ENCODE data around the gene QRFP.
A peak's percentile ranks its signal among the peaks of the same experiment; 100 is the strongest.
"Not testable (repeated sequence)": the region's sequence is repeated elsewhere in the genome, so short reads cannot be mapped to it uniquely, and the experiment has no call there.

The QRFP gene

DNA sequence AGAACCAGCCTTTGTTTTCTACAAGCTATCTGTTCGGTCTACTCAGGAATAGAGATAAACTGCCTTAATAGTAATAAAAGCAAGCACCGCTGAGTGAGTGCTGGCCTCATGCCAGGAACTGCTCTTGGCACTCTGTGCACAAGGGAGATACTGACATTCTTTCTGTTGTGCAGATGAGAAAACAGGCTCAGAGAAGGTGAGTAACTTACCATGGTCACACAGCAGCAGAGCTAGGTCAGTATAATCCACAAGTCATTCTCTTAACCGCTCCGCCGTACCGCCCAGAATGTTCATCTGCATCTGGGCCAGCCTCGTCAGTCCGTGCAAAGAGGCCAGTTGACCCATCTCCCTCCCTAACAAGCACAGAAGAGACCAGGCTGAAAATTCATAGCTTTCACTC lies 27.4 kb downstream of the QRFP start:
- DNase-seq: no peak

DNA sequence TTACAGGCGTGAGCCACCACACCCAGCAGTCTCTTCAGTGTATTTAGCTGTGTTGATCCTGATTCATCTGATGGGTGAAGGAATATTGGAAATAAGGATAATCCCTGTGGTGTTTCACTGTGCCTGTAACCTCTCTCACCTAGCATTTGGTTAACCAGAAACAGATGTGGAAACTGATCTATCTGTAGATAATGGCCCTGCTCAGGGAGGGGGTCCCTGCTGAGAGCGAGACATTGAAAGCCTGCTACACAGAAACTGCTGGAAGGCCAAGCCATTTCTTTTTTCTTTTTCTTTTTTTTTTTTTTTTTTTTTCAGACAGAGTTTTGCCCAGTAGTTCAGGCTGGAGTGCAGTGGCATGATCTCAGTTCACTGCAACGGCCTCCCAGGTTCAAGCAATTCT lies 28.4 kb downstream of the QRFP start:
- no peak for DNase-seq

DNA sequence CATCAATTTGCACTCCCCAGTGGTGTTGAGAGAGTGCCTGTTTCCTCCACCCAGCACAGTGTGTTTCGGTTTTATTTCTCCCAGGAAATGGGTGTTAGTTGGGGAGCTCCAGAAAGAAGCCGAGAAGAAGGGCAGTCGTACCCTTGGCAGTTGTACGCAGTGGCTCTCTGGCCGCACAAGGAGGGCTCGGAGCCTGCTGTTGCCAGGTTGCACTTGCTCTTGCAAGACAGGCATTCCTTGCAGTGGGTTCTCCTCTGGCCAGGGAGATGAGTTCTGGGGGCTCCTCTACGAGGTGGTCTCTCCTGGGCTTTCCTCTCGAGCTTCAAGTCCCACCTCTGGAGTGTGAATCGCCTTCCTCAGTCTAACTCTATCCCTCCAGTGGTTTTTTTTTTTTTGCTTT lies 29.1 kb downstream of the QRFP start:
- no peak for DNase-seq

DNA sequence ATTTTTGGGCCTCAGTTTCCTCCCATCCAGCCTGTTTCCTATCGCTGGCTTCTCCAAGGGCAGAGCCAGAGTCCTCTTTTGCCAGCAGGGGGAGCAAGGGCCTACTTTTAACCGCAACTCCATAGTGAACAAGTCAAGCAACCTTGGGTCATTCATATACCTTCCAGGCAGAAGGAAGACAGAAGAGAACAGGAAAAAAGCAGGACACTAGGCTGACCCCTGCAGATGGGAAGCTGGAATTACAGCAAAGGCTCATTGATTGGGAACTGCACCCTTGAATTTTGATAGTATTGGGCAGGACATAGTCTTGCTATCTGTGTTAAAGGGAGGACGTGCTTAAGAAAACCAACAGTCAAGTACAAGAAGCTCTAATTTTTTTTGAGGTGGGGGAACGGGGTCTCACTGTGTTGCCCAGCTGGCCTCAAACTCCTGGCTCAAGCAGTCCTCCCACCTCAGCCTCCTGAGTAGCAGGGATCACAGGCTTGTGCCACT lies 30.1 kb downstream of the QRFP start:
- DNase-seq: peak; percentile 24

DNA sequence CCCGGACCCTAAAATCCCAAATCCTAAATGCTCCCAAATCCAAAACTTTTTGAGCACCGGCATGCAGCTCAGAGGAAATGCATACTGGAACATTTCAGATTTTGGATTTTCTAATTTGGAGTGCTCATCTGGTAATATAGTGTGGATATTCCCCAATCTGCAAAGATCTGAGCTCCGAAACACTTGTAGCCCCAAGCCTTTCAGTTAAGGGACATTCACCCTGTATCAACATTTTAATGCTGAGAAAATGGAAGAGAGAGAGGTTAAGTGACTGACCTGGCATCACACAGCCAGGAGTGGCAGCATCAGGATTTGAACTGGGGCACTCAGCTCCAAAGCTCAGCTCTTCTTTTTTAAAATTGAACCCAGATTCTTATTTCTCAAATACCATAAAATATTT lies 30.7 kb downstream of the QRFP start:
- DNase-seq: no peak

DNA sequence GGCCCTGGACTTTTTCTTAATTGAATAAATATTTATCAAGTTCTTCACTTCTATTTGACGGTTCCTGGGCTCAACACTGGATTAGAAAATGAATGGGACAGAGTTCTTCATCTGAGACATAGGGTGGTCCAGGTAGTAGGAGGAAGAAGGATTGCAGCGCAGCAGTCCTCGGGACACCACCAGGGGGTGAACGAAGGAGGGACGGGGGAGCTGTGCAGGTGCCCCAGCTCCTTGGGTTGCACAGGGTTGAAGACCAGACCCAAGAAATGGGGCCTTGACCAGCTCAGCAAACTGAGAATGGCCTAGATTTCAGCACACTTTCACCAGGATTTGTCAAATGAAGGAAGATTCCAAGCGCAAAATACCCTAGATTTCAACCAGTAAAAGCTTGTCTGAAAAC lies 32.1 kb downstream of the QRFP start:
- DNase-seq: no peak

DNA sequence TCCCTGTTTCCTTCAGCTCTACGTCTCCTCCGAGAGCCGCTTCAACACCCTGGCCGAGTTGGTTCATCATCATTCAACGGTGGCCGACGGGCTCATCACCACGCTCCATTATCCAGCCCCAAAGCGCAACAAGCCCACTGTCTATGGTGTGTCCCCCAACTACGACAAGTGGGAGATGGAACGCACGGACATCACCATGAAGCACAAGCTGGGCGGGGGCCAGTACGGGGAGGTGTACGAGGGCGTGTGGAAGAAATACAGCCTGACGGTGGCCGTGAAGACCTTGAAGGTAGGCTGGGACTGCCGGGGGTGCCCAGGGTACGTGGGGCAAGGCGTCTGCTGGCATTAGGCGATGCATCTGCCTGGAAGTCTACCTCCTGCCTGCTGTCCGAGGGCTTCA lies 33.9 kb downstream of the QRFP start:
- DNase-seq: no peak

DNA sequence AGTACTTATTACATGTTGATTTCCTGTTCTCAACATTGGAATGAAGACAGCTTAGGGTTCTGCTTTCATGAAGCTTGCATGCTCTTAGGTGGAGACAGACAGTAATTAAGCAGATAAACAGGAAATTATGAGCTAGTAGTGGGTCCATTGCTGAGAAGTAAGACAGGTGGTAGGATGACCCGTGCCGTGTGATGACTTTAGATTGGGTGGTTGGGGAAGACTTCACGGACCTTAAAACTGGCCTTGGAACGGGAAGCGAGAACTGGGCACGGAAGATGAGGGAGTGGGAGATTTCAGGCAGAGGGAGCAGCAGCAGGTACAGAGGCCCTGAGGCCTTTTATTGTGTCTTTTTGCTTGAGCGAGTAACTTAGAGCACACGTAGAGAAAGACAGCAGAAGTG lies 34.4 kb downstream of the QRFP start:
- DNase-seq: no peak

DNA sequence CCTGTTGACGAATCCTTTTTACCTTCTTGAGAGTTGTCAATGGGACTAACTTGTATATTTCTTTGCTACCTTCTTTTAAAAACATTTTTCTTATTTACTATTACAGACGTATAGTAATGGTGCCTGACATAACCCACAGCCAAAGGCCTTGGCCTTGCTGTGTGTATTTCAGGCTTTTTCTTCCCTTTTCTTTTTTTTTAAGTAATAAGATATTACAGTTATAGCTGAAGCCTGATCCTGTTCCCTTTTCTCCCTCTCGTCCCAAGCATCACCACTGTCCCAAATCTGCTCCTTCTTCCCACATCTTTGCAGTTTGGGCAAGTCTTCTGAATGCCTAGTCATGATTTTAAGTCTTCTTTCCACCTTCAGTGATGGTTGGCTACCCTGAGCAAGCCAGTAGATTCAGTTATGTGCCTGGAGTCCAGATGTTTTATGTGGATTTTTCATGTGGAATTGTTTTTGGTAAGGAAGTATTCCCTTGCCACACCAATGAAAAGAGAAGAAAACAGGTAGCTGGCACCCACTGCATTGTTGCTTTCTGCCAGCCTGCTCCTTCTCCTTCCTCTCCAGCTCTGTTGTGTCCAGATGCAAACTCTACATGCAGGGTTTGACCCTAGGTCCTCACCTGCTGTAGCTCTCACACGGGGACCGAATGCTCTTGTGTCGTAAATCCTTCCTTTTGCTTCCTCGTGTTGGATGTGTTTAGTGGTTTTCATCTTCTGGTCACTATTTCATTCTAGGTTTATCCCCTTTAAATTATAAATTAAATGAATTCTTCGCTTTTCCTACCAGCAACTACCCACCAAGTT lies 35.0 kb downstream of the QRFP start:
- DNase-seq: no peak

DNA sequence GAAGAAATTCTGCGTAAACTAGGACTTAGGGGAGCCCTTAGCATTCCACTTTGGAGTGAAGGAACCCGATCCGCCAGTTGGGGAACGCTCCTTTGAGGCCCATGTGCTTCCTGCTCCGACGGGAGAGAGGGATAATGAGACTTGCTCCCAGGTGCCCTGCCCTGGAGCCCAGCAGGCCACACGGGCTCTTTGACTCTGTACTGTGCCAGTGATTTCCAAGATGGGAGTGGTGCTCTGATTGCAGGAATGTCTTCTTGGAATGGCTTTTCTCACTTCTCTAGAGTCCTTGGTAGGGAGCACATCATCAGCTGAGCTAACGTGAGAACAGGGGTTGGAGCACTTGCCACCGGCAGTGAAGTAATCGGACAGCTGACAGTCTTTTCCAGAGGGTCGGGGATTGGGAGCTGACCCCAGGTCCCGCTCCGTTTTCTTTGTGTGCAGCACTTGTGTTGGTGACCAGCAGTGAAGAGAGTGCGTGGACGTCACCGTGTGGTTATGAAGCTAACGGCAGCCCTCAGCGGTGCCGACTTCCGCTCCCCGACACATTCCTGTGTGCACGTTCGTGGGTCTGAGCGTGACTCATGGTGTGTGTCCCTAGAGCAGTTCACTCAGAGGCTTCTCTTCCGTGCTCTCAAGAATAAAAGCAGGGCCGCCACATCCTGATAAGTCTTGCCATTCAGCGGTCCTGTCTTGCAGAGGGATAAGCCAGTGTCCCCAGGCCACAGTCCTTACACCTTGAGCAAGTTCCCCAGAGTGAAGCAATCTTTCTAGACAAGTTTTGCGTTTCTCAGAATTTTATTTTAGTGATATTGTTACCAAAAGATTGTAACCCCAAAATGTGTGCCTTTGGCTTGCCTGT lies 35.9 kb downstream of the QRFP start:
- DNase-seq: no peak

DNA sequence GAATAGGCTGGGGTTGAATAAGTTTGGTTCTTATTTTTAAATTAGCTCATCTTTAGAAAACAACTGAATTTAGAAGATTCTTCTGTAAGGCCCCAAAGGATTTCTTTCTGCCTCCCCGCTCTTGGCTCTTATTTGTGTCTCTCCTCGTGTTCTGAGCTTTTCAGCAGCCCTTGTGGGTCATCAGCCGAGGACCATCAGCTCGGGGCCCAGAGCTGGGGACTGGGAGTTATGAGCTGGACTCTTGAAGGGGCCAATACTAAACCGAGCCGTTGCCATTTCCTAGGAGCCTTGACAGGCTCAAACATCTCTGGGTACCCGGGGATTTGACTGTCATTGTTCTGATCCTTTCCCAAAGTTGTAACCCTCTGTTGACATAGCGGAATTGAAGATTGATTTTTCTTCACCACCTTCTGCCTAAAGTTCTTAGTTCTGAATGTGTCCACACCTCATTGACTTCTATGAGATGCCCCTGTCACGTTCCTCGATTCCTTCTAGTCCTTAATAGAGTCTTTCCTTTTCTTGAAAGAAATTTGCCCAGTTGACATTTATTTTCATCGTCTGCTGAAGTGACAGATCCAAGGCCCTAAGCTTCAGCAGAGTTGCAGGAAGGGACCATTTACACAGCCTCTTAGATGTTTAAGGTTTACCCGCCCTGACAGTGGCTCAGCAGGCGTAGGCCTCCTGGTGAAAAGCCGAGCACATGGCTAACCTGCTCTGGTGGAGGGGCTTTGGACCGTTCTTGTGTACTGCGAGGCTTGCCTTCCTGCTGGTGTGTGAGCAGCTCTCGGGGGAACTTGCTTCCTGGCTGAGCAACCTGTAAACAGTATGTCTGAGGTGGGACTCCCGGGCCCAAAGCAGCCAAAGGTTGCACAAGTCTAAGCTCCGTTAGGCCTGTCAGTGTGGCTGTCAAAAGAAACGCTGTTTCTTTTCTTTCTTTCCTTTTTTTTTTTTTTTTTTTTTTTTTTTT lies 37.6 kb downstream of the QRFP start:
- no peak for DNase-seq

DNA sequence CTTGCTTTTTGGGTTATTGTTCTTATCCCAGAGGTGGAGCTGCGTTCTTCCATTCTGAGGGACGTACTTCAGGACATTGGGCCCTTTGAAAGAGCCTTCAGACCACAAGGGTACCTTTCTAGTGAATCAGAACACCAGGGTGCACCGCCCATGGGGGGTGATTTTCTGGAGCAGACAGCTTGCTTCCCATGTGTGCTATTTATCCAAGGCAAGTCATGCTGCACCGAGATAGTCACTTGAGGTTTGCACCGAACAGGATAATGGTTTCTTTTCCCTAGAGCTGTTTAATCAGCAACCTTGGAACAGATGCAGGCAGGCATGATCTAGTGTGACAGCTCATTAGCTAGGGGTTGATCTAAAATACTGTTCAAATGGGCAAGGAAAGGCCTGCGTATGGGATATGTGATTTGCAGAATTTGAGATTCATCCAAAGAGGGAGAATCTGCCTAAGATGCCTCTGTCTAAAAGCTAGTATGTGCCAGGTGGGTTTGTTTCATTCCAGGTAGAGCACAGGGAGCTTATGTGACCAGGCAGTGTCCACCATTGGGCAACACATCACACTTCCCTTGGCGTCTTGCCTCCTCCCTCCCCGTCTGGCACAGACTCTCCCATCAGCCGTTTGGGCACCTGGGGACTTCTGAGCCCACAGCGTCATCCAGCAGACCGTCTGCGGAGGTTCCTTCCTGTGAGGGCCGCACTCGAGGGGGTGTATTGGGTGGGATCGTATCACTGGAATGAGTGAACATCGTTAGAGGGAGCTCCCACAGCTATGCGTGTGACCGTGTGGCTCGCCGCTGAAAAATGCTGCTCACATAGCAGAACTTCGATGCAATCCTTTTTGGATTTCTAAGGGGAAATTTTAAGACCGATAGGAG lies 38.5 kb downstream of the QRFP start:
- no peak for DNase-seq

DNA sequence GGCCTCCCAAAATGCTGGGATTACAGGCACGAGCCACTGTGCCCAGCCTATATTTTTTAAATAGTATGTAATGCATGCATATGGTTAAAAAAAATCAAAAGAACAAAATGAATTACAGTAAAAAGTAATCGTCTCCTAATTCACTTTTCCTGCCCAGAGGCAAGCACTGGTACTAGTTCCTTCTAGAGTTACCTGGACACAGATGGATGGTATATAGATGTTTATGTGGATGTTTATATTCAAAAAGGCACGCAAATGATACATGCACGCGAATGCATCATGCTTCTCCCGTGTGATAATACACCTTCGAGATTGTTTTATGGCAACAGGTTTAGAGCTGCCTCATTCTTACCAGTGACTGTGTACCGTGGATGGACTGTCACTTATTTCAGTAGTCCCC lies 40.1 kb downstream of the QRFP start:
- DNase-seq: no peak

DNA sequence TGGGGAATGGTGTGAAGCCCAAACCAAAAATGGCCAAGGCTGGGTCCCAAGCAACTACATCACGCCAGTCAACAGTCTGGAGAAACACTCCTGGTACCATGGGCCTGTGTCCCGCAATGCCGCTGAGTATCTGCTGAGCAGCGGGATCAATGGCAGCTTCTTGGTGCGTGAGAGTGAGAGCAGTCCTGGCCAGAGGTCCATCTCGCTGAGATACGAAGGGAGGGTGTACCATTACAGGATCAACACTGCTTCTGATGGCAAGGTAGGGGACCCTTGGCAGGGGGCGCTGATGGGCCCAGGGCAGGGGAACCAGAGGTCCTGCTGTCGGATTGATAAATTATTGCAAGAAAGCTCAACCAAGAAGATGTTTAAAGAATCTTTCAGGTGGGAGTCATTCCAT lies 41.8 kb downstream of the QRFP start:
- no peak for DNase-seq

DNA sequence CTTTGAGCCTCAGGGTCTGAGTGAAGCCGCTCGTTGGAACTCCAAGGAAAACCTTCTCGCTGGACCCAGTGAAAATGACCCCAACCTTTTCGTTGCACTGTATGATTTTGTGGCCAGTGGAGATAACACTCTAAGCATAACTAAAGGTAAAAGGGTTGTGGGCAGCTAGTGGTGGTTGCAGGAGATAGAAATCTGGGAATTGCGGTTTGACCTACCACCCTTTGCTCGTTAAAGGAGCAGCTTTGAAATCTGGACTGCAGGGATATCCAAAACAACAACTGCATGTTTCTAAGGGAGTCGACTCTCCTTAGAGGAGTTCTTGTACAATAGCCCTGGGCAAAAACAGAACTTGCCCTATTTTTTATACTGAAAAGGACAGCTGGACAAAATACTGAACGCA lies 42.5 kb downstream of the QRFP start:
- DNase-seq: no peak

DNA sequence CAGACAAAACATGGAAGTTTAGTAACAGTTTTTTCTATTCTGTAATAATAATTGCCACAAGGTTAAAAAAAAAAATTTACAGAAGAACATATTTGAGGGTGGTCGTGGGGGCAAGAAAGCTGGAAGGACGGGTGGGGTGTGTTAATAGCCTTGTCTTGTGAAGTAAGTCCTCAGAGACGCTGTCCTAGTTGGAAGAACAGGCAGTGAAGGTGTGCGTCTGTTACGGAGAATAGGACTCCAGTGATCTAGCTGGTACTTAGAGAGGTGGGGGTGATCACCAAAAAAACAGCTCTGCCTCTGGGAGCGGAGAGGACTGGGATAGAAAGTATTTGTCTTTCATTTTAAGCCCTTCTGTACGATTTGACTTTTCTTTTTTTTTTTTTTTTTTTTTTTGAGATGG lies 43.8 kb downstream of the QRFP start:
- no peak for DNase-seq

DNA sequence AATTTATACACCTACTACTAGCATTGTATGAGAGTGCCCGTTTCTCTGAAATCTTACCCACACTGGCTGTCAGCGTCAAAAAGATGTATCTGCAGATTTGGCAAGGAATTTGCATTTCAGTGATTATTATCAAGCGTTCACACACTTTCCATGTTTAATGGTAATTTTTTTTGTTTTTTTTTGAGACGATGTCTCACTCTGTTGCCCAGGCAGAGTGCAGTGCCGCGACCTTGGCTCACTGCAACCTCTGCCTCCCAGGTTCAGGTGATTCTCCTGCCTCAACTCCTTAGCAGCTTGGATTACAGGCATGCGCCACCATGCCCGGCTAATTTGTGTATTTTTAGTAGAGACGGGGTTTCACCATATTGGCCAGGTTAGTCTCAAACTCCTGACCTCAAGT lies 47.3 kb downstream of the QRFP start:
- DNase-seq: no peak

DNA sequence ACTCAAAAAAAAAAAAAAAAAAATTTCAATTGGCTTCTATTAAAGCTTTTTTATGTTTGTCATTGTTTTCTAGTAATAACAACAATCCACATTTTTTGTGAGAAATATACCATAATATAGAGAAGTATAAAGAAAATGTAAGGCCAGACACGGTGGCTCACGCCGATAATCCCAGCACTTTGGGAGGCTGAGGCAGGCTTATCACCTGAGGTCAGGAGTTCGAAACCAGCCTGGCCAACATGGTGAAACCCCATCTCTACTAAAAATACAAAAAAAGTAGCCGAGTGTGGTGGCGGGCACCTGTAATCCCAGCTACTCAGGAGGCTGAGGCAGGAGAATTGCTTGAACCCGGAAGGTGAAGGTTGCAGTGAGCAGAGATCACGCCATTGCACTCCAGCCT lies 48.1 kb downstream of the QRFP start:
- not testable (repeated sequence) for DNase-seq

DNA sequence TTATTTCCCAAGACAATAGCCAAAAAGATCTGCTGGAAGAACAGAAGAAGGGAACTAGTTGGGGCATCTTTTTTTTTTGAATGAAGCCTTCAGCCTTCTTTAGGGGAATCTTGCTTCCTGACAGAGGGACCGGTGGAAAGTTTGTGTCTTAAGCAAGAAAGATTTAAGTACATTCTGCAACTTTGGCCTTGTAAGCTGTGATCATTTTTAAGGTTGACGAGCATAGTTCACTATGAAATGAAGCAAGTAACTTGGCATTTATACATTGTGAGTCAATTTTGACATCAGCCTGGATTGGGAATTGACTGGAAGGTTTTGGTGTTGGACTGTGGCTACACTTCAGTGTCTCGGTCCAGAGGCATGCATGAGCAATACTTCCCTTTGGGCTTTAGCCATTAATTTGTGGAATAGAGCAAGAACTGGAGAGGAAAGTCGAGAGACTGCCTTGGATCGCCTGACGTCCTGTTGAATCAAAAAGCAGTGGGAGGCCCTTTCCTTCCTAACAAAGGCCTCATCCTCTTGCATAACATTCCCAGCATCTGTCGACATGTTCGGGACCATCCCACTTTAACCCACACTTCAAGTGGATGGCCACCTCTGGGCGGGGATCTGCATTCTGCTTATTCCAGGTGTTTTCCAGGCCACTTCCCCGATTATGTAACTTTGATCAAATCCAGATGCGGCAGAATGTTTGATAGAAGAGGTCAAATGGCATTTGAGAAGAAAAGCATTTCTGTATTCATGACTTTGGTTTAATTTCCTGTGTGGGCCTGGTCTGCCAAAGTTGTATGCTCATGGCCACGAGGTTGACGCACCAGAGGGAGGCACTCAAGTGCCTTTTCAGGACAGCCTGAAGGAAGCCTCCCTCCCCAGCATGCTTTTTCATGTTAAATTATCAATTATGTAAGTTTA lies 49.0 kb downstream of the QRFP start:
- no peak for DNase-seq

DNA sequence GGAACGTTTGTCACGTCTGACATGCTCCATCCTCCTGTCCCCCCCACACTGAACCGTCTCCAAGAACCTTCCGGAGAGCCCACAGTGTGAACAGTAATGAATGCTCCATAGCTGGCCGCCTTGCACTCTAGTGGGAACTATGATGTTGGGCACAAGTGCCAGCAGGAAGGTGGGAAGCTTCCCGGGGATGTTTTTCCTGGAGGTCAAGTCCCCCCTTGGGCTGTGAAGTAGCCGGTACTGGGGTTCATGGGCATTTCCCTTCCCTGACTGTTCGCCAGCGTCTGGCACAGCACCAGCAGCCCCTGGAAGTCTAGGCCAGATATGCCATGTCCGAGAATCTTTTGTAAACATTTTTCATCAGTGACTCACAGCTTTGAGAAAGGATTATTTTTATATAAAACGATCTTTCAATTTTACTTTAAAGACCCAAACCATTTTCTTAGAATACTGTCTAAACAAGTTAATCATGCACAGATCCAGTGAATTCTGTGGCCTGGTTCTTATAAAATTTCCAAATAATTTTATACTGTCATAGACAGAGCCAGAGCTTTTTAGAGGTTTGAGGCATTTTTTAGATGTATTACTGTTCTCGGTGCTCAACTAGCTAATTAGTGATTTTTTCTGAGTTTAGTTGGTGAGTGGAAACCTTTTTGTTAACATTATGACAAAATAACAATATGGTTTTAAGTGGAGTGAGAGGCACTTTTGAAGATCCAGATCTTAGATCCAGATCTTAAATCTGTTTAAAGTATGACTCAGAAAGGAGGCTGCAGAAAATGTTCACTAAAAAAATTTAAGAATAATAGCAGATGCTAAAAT lies 49.9 kb downstream of the QRFP start:
- no peak for DNase-seq
